ENCODE measurements around the gene ZSCAN20. TPM values are rescaled to one million over a fixed set of nuclear protein-coding genes. Genes with fewer than 3 reads are reported as not detected.

The ZSCAN20 gene
- total and polyA plus RNA-seq, 2 of the 4 experiments (the other 2 are of a cell fraction), result 2.1 to 11.1 TPM

GRCh38 chr1:33471416-33471815, 1.0 kb upstream of the ZSCAN20 start:
- H4K5ac ChIP-seq (ENCODE audit: low read depth, low read length), result no peak overlapping the region
- H2BK20ac ChIP-seq (ENCODE audit: low read depth, low read length), result peak overlapping the region; percentile 50; the same call in 1 of the 2 replicates
- no peak for TF ChIP-seq CTCF (conservative IDR thresholded peaks at IDR 0.05; ENCODE audit: low read depth, low read length)
- TF ChIP-seq ELK1 (IDR thresholded peaks at IDR 0.05; ENCODE audit: borderline replicate concordance, low read depth, low read length), result no peak
- no peak for TF ChIP-seq MAFK (IDR thresholded peaks at IDR 0.05; ENCODE audit: low read depth, low read length)
- TF ChIP-seq NFE2L2 (IDR thresholded peaks at IDR 0.05; ENCODE audit: low read depth, low read length), result no peak
- no peak for TF ChIP-seq MXI1 (IDR thresholded peaks at IDR 0.05; ENCODE audit: borderline replicate concordance, low read depth, low read length)
- no peak for TF ChIP-seq RCOR1 (IDR thresholded peaks at IDR 0.05; ENCODE audit: insufficient replicate concordance, low read length)
- TF ChIP-seq SMC3 (IDR thresholded peaks at IDR 0.05; ENCODE audit: low read depth, low read length), result no peak
- TF ChIP-seq CHD1 (IDR thresholded peaks at IDR 0.05; ENCODE audit: low read depth, low read length), result no peak
- TF ChIP-seq MAZ (IDR thresholded peaks at IDR 0.05; ENCODE audit: borderline replicate concordance, low read depth, low read length), result no peak
- no peak for TF ChIP-seq USF2 (IDR thresholded peaks at IDR 0.05; ENCODE audit: low read depth, low read length)
- TF ChIP-seq CEBPB (IDR thresholded peaks at IDR 0.05; ENCODE audit: low read depth, low read length), result no peak
- TF ChIP-seq BHLHE40 (IDR thresholded peaks at IDR 0.05; ENCODE audit: low read depth, low read length), result no peak
- no peak for TF ChIP-seq RAD21 (IDR thresholded peaks at IDR 0.05; ENCODE audit: low read length)
- no peak for TF ChIP-seq POLR2A (IDR thresholded peaks at IDR 0.05; ENCODE audit: low read depth, low read length)
- no peak for TF ChIP-seq RFX5 (IDR thresholded peaks at IDR 0.05; ENCODE audit: low read depth, low read length)
- TF ChIP-seq FOS (IDR thresholded peaks at IDR 0.05; ENCODE audit: low read depth, low read length), result no peak
- no peak overlapping the region for H4K91ac ChIP-seq (ENCODE audit: insufficient read depth, low read depth, low read length)
- no peak overlapping the region for H2AFZ ChIP-seq (replicated peaks; ENCODE audit: low read length, poor library complexity)
- peaks cover 22 to 33% of the 10 kb centered on the region in 2 experiments for H3K79me1 ChIP-seq (ENCODE audit: low read depth in 1 of 2, low read length in 2 of 2)
- H3K27me3 ChIP-seq (ENCODE audit: control insufficient read depth, insufficient read depth, low read length), result no peaks in the 10 kb centered on the region
- H4K8ac ChIP-seq (ENCODE audit: low read depth in 2 of 2, low read length in 2 of 2), result peak overlapping the region; percentile 91 to 95; a peak in 3 of 4 replicates
- H3K4me2 ChIP-seq (ENCODE audit: low read depth, low read length), result no peak overlapping the region
- dilution Hi-C loops (cut with HindIII; ENCODE audit: low sequenced_read_pairs, unreplicated experiment), result no loop called here
- 0 out of 2 replicates have a peak overlapping the region, but pooled peaks have one; percentile 33 for H3K27ac ChIP-seq (ENCODE audit: insufficient read depth, low read length)
- no CpG with 5 or more reads among the region's 4 CpGs for WGBS, 2 experiments (ENCODE audit: extremely low coverage in 2 of 2, insufficient read length in 1 of 2)
- no peak overlapping the region; the same call in 1 of the 2 replicates for H3K4ac ChIP-seq (ENCODE audit: low read depth, low read length)
- no peak overlapping the region for H3K56ac ChIP-seq (ENCODE audit: extremely low read depth, insufficient read depth, low read length)
- no TSS peak for BruUV-seq (replicated peaks)
- H3K14ac ChIP-seq (replicated peaks; ENCODE audit: low read depth, low read length), result no peak overlapping the region
- no peak overlapping the region for H2AK9ac ChIP-seq (replicated peaks; ENCODE audit: low read depth, low read length, poor library complexity)
- H4K20me1 ChIP-seq (ENCODE audit: insufficient read depth, low read length), result no peaks in the 10 kb centered on the region
- H2BK120ac ChIP-seq (ENCODE audit: low read depth, low read length), result 0 out of 2 replicates have a peak overlapping the region, but pooled peaks have one; percentile 33
- in situ Hi-C loops (cut with MboI; ENCODE audit: low sequenced_read_pairs), result no loop called here
- no peak overlapping the region; the same call in 2 of the 3 replicates for H2BK15ac ChIP-seq (ENCODE audit: low read depth, low read length)
- H3K9ac ChIP-seq (ENCODE audit: low read depth, low read length), result no peak overlapping the region
- no peak overlapping the region for H3K4me3 ChIP-seq (ENCODE audit: insufficient read depth, low read depth, low read length)
- intact Hi-C loops (cut with micrococcal nuclease), result loop anchor here (5.0 kb wide), 2 partner anchors 254 to 289 kb away; partner anchors contain the start of gene TRIM62
- peaks cover 13% of the 10 kb centered on the region for H3K4me1 ChIP-seq (ENCODE audit: control insufficient read depth, insufficient read depth, low read length)
- H3K9me3 ChIP-seq (ENCODE audit: control insufficient read depth, insufficient read depth, low read length), result no peaks in the 10 kb centered on the region
- no peak overlapping the region for H2BK5ac ChIP-seq (ENCODE audit: low read depth, low read length, poor library complexity, severe bottlenecking)
- DNase-seq, result no peak
- POLR2A ChIA-PET (ENCODE audit: unreplicated experiment), result interaction anchor here (1.0 kb wide), 1 partner anchor 464 kb away, joined by 4 read pairs; no protein-coding TSS in a partner anchor
- no peak overlapping the region for H3K23ac ChIP-seq (ENCODE audit: low read depth, low read length)
- H3K18ac ChIP-seq (ENCODE audit: low read depth, low read length), result no peak overlapping the region
- no peak for ATAC-seq (ENCODE audit: low read depth)
- CTCF ChIA-PET, result interaction anchor here (0.8 to 3.1 kb wide), 8 partner anchors 13 to 385 kb away, joined by 3 to 26 read pairs (median 6); no protein-coding TSS in a partner anchor
- no peaks in the 10 kb centered on the region for H3K36me3 ChIP-seq (ENCODE audit: control insufficient read depth, insufficient read depth, low read length)
- H3K9me1 ChIP-seq (ENCODE audit: insufficient read depth, low read length), result peaks cover 21% of the 10 kb centered on the region
- H2AK5ac ChIP-seq (ENCODE audit: low read depth, low read length), result peak overlapping the region; percentile 46; the same call in 1 of the 2 replicates

All from IMR-90 (cell line).